Effector CD4-positive, alpha-beta T cell (primary cell): ENCODE measurements around the gene WDR82.
A peak's percentile ranks its signal among the peaks of the same experiment; 100 is the strongest.

Experiments used
- DNase-seq: peaks from one replicate; pipeline ENCODE4 v3.0.0-alpha.2; 2020

WDR82 gene

GRCh38 chr3:52221563-52222318 is 56.7 kb downstream of the WDR82 start:
- peak; percentile 56 for DNase-seq

DNA sequence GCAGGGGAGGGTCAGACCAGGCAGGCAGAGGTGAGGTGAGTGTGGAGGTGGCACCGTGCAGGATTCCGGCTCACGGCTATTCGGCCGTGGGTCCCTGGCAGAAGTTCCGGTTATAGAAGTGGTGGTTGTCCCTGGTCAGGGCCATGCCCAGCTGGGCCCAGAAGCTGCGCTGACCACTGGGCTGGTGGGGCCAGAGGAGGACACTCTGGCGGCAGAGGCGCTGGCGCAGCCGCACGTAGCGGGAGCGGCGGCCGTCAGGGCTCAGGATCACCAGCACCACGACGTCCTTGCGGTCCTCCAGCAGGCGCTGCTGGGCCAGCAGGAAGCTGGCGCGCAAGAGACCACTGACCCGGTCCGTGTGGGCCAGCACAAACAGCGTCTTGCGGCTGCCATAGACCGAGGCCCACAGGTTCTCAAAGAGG is 57.3 kb downstream of the WDR82 start:
- no peak for DNase-seq

DNA sequence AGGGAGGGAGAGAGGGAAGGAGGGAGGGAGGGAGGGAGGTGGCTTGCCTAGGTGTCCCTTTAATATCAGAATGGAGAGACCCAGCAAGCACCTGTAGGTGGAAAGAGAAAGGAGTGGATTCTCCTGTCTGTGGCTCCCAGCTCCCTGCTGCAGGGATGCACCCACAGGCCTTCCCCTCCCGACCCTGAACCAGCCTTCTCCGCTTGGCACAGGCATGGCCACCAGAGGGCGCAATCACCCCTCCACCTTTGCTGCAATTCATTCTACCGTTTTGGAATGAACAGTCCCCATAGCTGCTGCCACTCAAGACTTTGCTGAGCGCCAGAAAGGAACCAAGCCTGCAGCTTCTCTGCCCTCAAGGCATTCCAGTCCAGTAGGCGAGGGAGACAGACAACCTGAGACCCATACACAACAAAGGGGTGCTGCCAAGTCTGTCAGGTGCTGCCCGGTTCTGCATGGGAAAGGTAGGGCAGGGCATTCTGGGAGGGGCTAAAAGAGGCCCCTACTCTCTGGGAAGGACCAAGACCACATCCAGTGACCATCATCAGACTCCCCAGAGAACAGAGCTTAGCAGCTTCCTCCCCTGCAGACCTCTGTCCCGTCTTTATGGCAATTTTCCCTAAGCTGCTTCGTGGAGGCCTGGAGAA is 57.9 kb downstream of the WDR82 start:
- peak; percentile 84 for DNase-seq

GRCh38 chr3:52218937-52219650 is 59.4 kb downstream of the WDR82 start:
- no peak for DNase-seq

DNA sequence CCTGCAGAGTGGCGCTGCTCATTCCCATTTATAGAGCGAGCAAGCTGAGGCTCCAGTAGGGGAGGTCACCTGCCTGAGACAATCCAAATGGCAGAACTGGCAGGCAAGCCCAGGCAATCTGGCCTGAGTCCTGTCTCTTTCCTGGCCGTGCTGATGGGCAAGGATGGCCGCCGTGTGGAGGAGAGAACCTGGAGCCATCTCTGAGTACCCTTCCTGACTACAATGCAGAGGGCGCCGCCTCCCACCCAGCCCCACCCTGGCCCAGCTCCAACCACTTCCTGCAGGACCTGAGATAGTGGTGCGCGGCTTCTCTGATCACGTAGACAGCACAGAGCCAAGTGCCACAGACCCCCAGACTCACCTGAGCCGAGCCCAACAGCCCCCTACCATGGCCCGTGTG is 60.0 kb downstream of the WDR82 start:
- no peak for DNase-seq

DNA sequence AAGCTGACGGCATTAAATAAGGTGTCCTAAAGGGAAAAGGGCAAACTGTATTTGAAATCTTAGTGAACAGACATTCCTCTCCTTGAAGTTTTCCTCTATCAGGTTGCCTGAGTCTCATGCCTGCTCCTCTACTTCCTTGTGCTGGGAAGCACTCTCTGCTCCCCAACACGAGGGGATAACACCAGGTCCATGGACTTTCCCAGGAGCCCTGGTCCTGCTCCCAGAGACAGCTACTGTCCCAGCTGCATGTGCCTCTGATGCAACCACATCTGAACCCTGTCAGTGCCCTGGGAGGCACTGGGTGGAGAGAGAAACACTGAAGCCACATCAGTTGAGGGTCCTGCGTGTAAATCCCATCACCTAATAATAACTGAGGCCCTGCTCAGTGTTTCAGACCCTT is 60.4 kb downstream of the WDR82 start:
- DNase-seq = no peak

DNA sequence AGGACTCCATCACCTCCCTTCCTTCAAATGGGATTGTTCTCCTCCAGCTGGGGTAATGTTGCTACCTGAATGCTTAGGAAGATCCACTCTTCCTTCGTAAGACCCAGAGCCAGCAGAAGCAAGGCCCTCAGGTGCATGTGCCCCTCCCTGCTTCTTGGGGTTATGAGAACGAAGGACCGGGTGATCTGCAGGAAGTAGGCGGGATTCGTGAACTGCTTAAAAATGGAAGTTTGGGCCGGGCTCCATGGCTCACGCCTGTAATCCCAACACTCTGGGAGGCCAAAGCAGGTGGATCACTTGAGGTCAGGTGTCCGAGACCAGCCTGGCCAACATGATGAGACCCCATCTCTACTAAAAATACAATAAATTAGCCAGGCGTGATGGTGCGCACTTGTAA is 61.0 kb downstream of the WDR82 start:
- DNase-seq = no peak

- DNase-seq = peak; percentile 60
Measured at GRCh38 chr3:52216585-52217408, 61.7 kb downstream of the WDR82 start.

- no peak for DNase-seq
Measured at GRCh38 chr3:52215351-52215750, 63.1 kb downstream of the WDR82 start.

DNA sequence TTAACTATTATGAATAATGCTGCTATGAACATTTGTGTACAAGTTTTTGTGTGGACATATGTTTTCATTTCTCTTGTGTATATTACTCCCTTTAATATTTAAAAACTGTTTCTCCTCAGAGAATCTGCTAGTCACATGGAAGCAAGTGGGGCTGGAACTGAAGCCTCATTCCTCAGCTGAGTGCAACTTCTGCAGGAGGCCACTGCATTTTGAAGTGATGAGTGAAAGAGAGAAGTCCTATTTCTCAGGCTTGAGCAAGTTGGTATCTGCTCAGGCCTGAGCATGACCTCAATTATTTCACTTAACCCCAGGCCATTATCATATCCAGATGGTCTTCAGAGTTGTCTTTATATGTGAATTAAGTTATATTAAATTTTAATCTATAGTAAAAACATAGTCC is 64.5 kb downstream of the WDR82 start:
- DNase-seq = no peak

DNA sequence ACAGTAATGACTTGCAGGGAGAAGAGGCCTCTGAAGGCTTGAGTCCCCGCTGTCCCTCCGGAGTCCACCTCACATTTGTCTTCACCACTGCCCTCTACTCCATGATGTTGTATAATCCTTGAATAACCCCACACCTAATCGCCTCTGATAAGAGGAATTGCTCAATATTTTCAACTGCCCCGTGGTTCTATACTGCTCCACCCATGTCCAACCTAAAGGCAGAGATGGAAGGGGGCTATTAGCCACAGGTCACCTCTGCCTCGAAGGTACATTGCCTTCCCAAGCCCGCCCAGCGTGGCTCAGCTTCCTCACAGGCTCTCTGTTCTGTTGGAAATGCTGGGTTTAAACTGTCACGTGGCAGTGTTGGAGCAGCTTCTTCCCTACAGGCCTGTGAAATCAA is 65.4 kb downstream of the WDR82 start:
- DNase-seq = no peak

GRCh38 chr3:52211268-52211891 is 67.1 kb downstream of the WDR82 start:
- DNase-seq = no peak

GRCh38 chr3:52210550-52211046 is 67.9 kb downstream of the WDR82 start:
- DNase-seq = no peak

- no peak for DNase-seq
Measured at GRCh38 chr3:52210037-52210436, 68.4 kb downstream of the WDR82 start.

GRCh38 chr3:52208556-52208955 is 69.9 kb downstream of the WDR82 start:
- DNase-seq = no peak

GRCh38 chr3:52205727-52206372 is 72.6 kb downstream of the WDR82 start:
- no peak for DNase-seq
